IPS-11a (cell line): ENCODE data around the gene GK.
"Not testable (repeated sequence)": the region's sequence is repeated elsewhere in the genome, so short reads cannot be mapped to it uniquely, and the experiment has no call there.

ENCODE experiments used
- H3K4me3 ChIP-seq: one replicate; pipeline ENCODE4 v1.5.1; 2013; ENCODE audit warnings: low read depth, low read length, control low read depth

The GK gene

GRCh38 chrX:30693999-30694650, 40.9 kb downstream of the GK start:
- H3K4me3 ChIP-seq: no peak overlapping the region

GRCh38 chrX:30702736-30703135, 49.5 kb downstream of the GK start:
- H3K4me3 ChIP-seq: no peak overlapping the region

- H3K4me3 ChIP-seq: no peak overlapping the region
These were observed 53.1 kb downstream of the GK start for GRCh38 chrX:30706216-30706775.

GRCh38 chrX:30712214-30712613, 59.0 kb downstream of the GK start:
- no peak overlapping the region for H3K4me3 ChIP-seq

GRCh38 chrX:30713061-30713525, 59.9 kb downstream of the GK start:
- H3K4me3 ChIP-seq: no peak overlapping the region

- no peak overlapping the region for H3K4me3 ChIP-seq
These were observed 60.9 kb downstream of the GK start for GRCh38 chrX:30714138-30714537.

- no peak overlapping the region for H3K4me3 ChIP-seq
These were observed 62.8 kb downstream of the GK start for GRCh38 chrX:30715976-30716375.

- H3K4me3 ChIP-seq: no peak overlapping the region
These were observed 80.8 kb downstream of the GK start for GRCh38 chrX:30733852-30734660.

GRCh38 chrX:30734782-30735181, 81.6 kb downstream of the GK start:
- no peak overlapping the region for H3K4me3 ChIP-seq

- no peak overlapping the region for H3K4me3 ChIP-seq
These were observed 82.6 kb downstream of the GK start for GRCh38 chrX:30735839-30736238.

- H3K4me3 ChIP-seq: no peak overlapping the region
These were observed 88.3 kb downstream of the GK start for GRCh38 chrX:30741545-30741944.

GRCh38 chrX:30748342-30748960, 95.2 kb downstream of the GK start:
- no peak overlapping the region for H3K4me3 ChIP-seq

- H3K4me3 ChIP-seq: no peak overlapping the region
These were observed 98.3 kb downstream of the GK start for GRCh38 chrX:30751497-30751896.

GRCh38 chrX:30762755-30763154, 109.5 kb downstream of the GK start:
- no peak overlapping the region for H3K4me3 ChIP-seq

- not testable (repeated sequence) for H3K4me3 ChIP-seq
These were observed 120.5 kb downstream of the GK start for GRCh38 chrX:30773764-30774163.

GRCh38 chrX:30777575-30777974, 124.4 kb downstream of the GK start:
- no peak overlapping the region for H3K4me3 ChIP-seq

GRCh38 chrX:30779453-30780030, 126.3 kb downstream of the GK start:
- no peak overlapping the region for H3K4me3 ChIP-seq
